Measurements from ENCODE around the gene FAM117A. TPM values are rescaled to one million over a fixed set of nuclear protein-coding genes. Genes with fewer than 3 reads are reported as not detected.

FAM117A gene
- total RNA-seq, 1 donor, result 15.7 TPM

DNA sequence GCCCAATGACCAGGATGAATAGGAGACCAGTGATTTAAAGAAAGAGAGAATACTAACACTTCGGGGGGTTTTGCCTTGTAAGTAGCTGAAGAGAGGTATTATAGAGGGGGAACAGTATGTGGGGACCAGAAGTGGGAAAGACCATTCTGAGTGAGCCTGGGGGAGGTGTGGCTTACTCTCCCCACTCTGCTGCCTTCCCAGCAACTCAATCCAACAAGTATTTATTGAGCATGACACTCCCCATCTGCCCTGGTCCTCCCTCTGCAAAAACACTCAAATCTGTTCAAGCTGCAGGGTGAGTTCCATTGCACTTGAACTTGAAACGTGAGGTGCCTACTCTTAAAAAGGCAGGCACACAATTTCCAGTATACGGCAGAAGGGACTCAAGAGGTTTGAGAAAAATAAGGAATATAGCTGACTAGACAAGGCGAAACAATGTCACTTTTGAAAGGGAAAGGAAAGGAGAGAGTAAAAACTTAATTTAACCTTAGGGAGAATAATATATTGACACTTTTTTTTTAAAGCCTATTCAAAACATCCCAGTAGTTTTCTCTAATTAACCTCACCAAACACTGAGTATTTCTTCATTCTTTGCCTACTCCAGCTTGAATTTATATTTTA lies 8.2 kb downstream of the FAM117A start:
- H3K27me3 ChIP-seq (ENCODE audit: insufficient read depth, low read length), result no peaks in the 10 kb centered on the region
- peaks cover 75% of the 10 kb centered on the region for H3K4me1 ChIP-seq (ENCODE audit: insufficient read depth, low read length)
- no peak overlapping the region for H3K4me3 ChIP-seq (ENCODE audit: low read length)
- no peaks in the 10 kb centered on the region for H3K9me3 ChIP-seq (ENCODE audit: low read depth, low read length)

DNA sequence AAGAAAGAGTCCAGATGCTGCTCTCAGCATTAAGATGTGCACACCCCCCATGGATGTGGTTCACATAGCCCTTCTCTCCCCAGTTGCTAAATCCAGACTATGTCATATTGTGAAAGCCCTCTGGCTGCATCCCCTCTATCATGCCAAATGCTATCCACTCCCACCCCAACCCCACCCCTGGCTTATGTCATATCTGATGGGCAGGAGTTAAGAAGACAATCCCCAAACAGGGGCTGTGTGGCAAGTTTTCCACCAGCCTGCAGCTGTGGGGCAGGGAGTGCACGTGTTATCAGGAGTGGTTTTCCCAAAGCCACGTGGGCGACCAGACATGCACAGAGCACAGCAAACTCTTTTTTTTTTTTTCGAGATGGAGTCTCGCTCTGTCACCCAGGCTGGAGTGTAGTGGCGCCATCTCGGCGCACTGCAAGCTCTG lies 10.0 kb downstream of the FAM117A start:
- peaks cover 74% of the 10 kb centered on the region for H3K4me1 ChIP-seq (ENCODE audit: insufficient read depth, low read length)

DNA sequence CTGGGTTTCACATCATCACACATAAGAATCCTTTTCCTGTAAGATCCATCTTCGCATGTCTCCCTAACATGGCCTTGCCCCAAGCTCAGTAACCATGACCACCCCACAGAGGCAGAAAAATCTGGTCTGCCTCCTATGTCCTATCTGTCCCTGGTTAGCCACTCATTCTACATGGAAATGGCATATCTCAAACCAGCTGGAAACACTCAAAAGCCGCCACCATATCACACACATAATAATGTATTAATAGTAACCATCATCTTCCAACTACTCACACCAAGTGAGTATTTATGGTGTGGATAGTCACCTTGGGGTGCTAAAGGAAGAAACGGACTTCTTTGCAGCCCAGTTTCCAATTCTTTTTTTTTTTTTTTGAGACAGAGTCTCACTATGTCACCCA lies 11.4 kb downstream of the FAM117A start:
- Histone ChIP-seq H3K9me3 (ENCODE audit: low read depth, low read length) (no peaks in the 10 kb centered on the region), H3K4me1 (ENCODE audit: insufficient read depth, low read length) (peaks cover 77% of the 10 kb centered on the region), H3K27me3 (ENCODE audit: insufficient read depth, low read length) (no peaks in the 10 kb centered on the region), H3K4me3 (ENCODE audit: low read length) (no peak overlapping the region)

More for the DNA sequence above, 10.0 kb downstream of the FAM117A start:
- H3K9me3 ChIP-seq (ENCODE audit: low read depth, low read length), result no peaks in the 10 kb centered on the region
- H3K27me3 ChIP-seq (ENCODE audit: insufficient read depth, low read length), result no peaks in the 10 kb centered on the region
- no peak overlapping the region for H3K4me3 ChIP-seq (ENCODE audit: low read length)

DNA sequence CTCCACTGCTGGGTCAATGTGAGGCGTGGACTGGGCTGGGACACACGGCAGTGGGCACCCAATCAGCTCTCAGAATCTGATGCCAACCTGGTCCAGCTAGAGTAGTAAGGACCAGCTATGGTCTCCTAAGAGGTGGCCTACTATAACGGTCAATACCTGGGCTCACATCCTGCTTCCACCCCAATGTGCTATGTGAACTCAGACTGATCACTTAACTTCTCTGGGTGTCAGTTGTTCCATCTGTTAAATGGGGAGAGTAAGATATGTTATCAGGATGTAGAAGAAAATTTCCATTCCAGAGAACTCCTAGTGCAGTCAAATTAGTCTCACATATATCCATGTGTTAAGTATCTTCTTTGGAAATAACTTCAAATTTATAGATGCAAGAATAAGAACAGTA lies 14.2 kb downstream of the FAM117A start:
- Histone ChIP-seq H3K4me1 (ENCODE audit: insufficient read depth, low read length) (peaks cover 82% of the 10 kb centered on the region), H3K27me3 (ENCODE audit: insufficient read depth, low read length) (no peaks in the 10 kb centered on the region), H3K9me3 (ENCODE audit: low read depth, low read length) (no peaks in the 10 kb centered on the region), H3K4me3 (ENCODE audit: low read length) (no peak overlapping the region)

DNA sequence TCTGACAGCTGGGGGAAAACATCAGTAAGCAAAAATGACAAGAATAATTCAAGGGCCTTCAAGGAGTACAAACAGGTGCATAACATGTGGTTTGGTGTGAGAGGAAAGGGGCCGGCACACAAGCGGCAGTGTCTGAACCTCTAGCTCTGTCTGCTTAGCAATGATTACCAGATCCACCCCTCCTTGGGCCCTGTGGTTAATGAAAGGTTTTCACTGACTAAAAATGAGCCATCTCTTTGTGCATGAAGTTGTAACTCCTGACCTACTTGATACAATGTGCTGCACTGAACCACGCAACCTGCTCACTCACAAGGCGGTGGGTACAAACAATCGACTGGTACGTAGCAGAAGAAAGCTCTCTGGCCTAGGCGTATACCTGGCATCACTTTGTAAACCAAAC lies 15.1 kb downstream of the FAM117A start:
- Histone ChIP-seq H3K4me1 (ENCODE audit: insufficient read depth, low read length) (peaks cover 87% of the 10 kb centered on the region), H3K4me3 (ENCODE audit: low read length) (no peak overlapping the region)

DNA sequence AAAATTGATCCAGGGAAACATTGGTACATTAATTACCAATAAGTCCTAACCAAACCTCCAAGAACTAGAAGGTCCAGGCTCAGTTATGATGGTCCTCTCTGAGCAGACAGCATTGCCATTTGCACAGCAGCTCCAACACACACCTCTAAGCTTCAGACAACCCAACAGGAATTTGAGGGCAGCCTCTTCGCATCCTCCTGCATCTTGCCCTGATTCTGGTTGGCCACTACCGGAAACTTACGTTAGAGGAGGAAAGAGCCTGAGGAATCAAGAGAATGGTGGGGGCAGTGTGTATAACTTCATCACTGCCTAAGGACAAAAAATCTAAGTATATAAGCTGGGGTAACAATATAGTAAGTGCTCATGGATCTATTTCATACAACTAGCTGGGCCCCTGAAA lies 15.7 kb downstream of the FAM117A start:
- Histone ChIP-seq H3K27me3 (ENCODE audit: insufficient read depth, low read length) (no peaks in the 10 kb centered on the region), H3K9me3 (ENCODE audit: low read depth, low read length) (no peaks in the 10 kb centered on the region), H3K4me1 (ENCODE audit: insufficient read depth, low read length) (peaks cover 87% of the 10 kb centered on the region), H3K4me3 (ENCODE audit: low read length) (no peak overlapping the region)

More for the DNA sequence above, 15.1 kb downstream of the FAM117A start:
- Histone ChIP-seq H3K27me3 (ENCODE audit: insufficient read depth, low read length) (no peaks in the 10 kb centered on the region), H3K9me3 (ENCODE audit: low read depth, low read length) (no peaks in the 10 kb centered on the region)

DNA sequence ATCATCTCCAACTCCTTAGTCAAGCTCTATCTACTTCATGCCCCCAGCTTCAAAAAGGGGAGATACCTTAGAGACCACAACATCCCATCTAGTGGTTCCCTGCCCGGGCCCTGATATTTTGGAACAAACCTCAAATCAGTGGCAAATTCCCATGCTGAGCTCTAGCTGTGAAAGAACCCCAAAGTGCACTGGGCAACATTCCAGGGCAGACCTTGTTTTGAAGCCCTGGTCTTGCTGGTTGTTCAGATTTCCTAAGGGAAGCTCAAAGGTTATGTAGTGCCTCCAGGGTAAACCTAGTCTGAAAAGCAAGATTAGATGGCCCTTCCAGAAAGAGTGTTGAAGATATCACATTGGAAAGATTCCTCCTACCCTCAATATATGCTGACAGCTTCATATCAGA lies 16.3 kb downstream of the FAM117A start:
- Histone ChIP-seq H3K27me3 (ENCODE audit: insufficient read depth, low read length) (no peaks in the 10 kb centered on the region), H3K4me1 (ENCODE audit: insufficient read depth, low read length) (peaks cover 87% of the 10 kb centered on the region), H3K9me3 (ENCODE audit: low read depth, low read length) (no peaks in the 10 kb centered on the region), H3K4me3 (ENCODE audit: low read length) (no peak overlapping the region)

DNA sequence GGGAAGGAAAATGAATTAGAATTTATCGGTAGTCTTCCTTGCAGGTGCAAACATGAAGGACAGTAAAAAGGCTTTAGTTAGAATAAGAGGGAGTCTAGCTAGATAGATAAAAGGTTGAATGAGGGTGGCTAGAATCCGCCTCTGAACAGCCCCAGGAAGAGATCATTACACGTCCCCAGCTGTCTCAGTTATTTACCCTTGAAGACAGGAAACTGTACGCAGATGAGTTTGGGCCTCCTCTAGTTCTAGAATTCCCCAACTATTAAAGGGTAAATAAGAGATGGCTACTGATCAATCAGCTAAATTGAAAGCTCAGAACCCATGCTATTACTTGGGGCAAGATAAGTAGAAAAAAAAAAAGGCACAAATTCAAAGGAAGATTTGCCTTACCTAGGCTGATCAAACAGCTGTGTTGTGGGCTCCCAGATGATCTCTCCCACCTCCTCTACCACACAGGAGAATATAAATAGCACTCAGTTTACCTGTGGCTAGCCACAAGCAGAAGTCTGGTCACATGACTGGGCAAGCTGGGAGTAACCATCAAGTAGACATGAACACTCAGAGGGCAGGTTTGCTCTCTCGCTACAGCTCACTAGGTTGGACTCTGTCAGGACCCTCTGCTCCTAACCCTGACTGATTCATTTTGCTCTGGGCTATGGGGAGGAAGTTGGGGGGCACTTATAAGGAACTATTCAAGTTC lies 17.0 kb downstream of the FAM117A start:
- no peaks in the 10 kb centered on the region for H3K27me3 ChIP-seq (ENCODE audit: insufficient read depth, low read length)
- H3K9me3 ChIP-seq (ENCODE audit: low read depth, low read length), result no peaks in the 10 kb centered on the region
- H3K4me1 ChIP-seq (ENCODE audit: insufficient read depth, low read length), result peaks cover 87% of the 10 kb centered on the region
- peak overlapping the region; percentile 21 for H3K4me3 ChIP-seq (ENCODE audit: low read length)

DNA sequence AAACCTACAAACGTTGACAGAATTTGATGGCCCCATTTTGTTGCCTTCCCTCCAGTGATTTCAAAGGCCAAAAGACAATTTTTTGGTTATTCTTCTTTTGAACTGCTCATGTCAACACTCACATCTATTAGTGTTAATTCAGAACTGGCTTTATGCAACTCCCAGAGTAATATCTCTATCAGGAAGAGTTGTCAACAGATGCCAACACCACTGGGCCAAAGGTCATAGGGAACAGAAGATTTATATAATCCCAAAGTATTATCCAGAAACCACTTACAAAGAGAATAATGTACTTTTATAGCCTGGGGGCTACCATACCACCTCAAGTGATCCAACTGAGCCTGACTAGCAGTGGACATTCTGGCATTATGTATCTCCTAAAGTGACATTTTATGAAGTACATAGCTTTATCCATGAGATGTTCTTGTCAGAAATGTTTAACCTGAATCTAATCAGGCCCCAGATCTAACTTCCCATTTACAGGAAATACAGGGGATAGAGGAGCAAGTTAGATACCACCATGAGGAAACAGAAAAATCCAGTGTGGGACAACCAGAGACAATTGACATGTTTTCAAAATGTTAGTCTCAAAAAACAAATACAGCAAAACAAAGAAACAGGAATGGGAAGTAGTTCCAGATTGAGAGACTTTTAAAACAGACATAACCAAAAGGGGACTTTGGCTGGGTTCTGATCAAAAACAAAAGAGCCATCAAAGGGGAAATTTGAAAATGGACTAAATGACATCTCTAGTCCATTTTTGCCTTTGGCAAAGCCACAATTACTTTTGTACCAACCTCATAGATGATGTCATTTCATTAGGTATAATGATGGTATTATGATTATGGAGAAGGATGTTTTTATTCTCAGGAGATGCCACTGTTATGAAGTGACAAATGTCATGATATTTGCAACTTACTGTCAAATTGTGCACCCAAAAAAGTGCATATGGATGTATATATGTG lies 18.5 kb downstream of the FAM117A start:
- Histone ChIP-seq H3K4me1 (ENCODE audit: insufficient read depth, low read length) (peaks cover 100% of the 10 kb centered on the region), H3K9me3 (ENCODE audit: low read depth, low read length) (no peaks in the 10 kb centered on the region), H3K4me3 (ENCODE audit: low read length) (no peak overlapping the region), H3K27me3 (ENCODE audit: insufficient read depth, low read length) (no peaks in the 10 kb centered on the region)

DNA sequence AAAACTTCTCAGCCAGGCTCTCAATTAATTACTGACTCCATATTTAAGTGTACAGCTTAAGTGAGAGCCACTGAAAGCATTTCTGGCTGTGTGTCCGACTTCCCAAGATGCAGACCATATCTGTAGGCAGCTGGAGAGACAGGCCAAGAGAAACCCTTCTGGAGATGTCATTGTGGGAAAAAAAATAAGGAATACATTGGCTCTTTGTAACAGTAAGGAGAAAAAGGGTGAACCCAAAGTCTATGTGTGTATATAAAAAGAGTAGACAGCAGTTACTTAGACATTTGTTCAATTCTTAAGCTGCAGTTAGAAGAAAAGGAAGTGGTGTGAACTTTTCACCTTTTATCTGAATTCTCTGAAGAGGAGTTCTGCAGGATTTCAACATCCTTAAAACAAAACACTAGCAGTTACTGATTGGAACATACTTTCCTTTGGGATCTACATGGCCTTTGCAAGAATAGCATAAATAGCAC lies 21.7 kb downstream of the FAM117A start:
- Histone ChIP-seq H3K9me3 (ENCODE audit: low read depth, low read length) (no peaks in the 10 kb centered on the region), H3K4me3 (ENCODE audit: low read length) (peak overlapping the region; percentile 2), H3K27me3 (ENCODE audit: insufficient read depth, low read length) (no peaks in the 10 kb centered on the region), H3K4me1 (ENCODE audit: insufficient read depth, low read length) (peaks cover 99% of the 10 kb centered on the region)

DNA sequence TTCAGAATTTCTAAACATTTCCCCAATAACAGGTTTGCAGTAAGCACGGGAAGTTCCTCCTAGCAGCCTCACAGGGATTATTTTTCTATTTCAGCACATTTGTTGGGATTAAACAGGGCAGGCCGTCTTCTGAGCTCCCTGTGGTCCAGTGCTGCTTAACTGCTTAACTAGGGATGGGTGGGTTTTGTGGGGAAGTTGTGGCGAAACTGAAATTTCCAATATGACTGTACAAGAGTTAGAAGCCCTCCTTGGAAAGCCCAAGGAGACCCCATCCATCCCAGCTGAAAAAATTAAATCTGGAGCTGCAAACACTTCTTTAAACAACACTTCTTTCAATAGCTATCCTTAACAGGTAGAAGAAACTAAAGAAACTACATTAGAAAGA lies 22.2 kb downstream of the FAM117A start:
- H3K4me3 ChIP-seq (ENCODE audit: low read length), result peak overlapping the region; percentile 2
- no peaks in the 10 kb centered on the region for H3K27me3 ChIP-seq (ENCODE audit: insufficient read depth, low read length)
- peaks cover 99% of the 10 kb centered on the region for H3K4me1 ChIP-seq (ENCODE audit: insufficient read depth, low read length)

DNA sequence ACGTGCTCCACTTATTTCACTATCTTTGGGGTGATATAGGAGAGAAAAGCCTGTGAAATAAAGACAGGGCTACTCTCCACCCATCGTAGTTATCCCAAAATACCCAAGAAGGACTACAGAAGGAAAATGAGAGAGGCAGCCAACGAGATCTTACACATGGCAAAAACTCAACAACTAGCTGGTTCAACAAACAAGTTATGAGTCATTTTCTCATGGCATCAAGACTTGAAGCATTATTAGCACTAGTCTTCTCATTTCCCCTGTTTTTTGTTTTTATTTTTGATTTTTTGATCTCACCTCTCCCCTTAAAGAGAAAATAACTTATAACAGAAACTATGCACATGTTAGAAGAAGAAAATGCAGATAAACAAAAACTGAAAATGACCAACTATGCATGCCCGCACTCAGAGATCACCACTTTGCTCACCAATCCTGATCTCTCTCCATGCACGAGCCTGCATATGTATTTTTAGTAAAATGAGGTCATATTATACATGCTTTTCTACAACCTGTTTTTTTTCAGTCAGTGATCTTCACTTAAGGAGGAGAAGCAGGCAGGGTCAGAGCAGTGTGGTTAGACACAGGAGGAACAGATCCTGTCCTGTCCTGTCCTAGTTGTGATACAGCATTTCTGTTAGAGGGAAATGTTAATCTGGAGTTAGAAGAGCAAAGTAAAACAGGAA lies 22.8 kb downstream of the FAM117A start:
- Histone ChIP-seq H3K27me3 (ENCODE audit: insufficient read depth, low read length) (no peaks in the 10 kb centered on the region), H3K9me3 (ENCODE audit: low read depth, low read length) (no peaks in the 10 kb centered on the region), H3K4me3 (ENCODE audit: low read length) (peak overlapping the region; percentile 42), H3K4me1 (ENCODE audit: insufficient read depth, low read length) (peaks cover 99% of the 10 kb centered on the region)

More for the DNA sequence above, 22.2 kb downstream of the FAM117A start:
- H3K9me3 ChIP-seq (ENCODE audit: low read depth, low read length), result no peaks in the 10 kb centered on the region

DNA sequence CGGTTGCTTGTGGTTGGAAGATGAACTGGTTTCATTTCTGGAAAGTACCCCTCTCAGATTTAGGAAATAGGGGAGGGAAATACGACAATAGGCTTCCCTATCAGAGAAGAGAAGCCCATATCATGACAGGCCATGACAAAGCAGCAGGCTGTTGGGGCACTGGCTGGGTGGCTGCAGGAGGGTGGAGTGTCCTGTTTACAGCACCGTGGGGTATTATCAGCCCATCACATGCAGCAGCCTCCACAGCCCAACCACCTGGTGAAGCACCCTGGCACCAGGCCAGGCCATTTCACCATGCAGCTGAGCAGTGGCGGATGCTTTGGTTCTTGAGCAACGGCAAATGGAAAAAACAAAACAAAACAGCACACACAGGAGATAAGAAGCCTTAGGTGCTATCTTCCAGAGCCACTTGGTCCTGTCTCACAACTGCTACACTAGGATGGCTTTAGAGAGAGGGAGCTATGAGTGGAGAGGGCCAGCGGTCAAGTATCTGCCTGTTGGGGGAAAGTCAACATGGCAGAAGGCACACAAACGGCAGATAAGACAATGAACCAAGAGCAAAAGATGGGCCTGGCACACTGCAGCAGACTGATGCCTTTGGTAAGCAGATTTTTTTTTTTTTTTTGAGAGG lies 24.2 kb downstream of the FAM117A start:
- no peaks in the 10 kb centered on the region for H3K27me3 ChIP-seq (ENCODE audit: insufficient read depth, low read length)
- peaks cover 91% of the 10 kb centered on the region for H3K4me1 ChIP-seq (ENCODE audit: insufficient read depth, low read length)
- peak overlapping the region; percentile 42 for H3K4me3 ChIP-seq (ENCODE audit: low read length)
- no peaks in the 10 kb centered on the region for H3K9me3 ChIP-seq (ENCODE audit: low read depth, low read length)

DNA sequence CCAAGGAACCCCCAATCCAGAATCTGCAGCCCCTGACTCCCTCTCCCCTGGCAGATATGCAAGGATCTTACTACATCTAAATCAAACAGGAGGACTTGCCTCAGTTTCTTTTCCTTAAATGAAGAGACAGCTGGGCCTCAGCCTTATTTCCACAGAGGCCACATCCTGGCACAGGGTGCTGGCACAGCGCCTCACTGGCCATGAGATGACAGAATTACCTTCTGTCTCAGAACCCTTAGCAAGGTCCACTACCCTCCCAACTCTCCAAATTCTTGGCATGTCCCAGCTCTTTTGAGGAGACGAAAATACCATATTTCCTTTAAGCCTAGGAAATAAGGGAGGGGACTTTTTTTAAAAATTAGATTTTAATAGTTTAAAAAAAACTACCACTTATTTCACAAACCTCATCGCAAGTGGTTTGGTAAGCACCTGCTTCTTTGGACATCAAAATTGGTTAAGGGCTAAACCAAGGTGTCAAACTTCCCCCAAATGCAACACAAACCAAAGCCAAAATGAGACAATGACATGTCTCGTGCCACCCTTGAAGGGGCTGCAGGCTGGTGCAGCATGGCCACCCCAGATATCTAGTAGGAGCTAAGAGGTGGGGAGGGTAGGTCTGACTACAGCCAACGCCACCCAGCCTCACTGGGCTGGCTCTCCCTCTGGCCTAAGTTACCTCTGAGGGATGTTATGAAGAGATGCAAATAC lies 25.3 kb downstream of the FAM117A start:
- Histone ChIP-seq H3K9me3 (ENCODE audit: low read depth, low read length) (no peaks in the 10 kb centered on the region), H3K27me3 (ENCODE audit: insufficient read depth, low read length) (no peaks in the 10 kb centered on the region), H3K4me1 (ENCODE audit: insufficient read depth, low read length) (peaks cover 91% of the 10 kb centered on the region), H3K4me3 (ENCODE audit: low read length) (no peak overlapping the region)

All from mononuclear cell (primary cell).